Sigmoid colon (tissue), 4 donors: ENCODE results near the gene WDR4.

Source experiments
- CTCF ChIP-seq, 4 experiments: fragments of 450-650 bp in 3 of 4; fragments of 200-600 bp in 1 of 4; IDR thresholded peaks; one replicate each; pipeline ENCODE4 v1.5.1; 2016 to 2019; ENCODE audit warnings: antibody characterized with exemption in 4 of 4, mild to moderate bottlenecking in 3 of 4, moderate library complexity in 2 of 4
- EP300 ChIP-seq, 4 donors: sonication (generic); formaldehyde crosslinking; IDR thresholded peaks; one replicate each; pipeline ENCODE4 v1.6.1; 2017; ENCODE audit warnings: antibody characterized with exemption in 4 of 4

GRCh38 chr21:42834726-42835191 is 44.6 kb downstream of the WDR4 start:
- TF ChIP-seq CTCF (IDR thresholded peaks at IDR 0.05) = no peak
- TF ChIP-seq EP300 (IDR thresholded peaks at IDR 0.05) = no peak
